Upper lobe of left lung (tissue), 6 donors: ENCODE measurements around the gene PDIA4. TPM values are rescaled to one million over a fixed set of nuclear protein-coding genes. Genes with fewer than 3 reads are reported as not detected.

Experiments used
- ATAC-seq, 2 donors: fragments of 200-7000 bp; cut with Tn5 transposase; one replicate each; pipeline ENCODE4 v1.9.1; 2022; ENCODE audit warnings: mild to moderate bottlenecking in 2 of 2, moderate library complexity in 2 of 2; ENCODE audit not compliant: low FRiP score in 2 of 2
- DNase-seq, 2 donors: peaks; one replicate each; pipeline ENCODE4 v3.0.0-alpha.2; 2019 to 2020
- H3K27ac ChIP-seq, 4 donors: fragments of 200-600 bp; sonication (generic); one replicate each; pipeline ENCODE4 v1.5.1; 2016 to 2019
- H3K27me3 ChIP-seq, 4 donors: fragments of 200-600 bp; sonication (generic); one replicate each; pipeline ENCODE4 v1.5.1; 2017 to 2019
- H3K36me3 ChIP-seq, 4 donors: fragments of 200-600 bp; sonication (generic); one replicate each; pipeline ENCODE4 v1.5.1; 2016 to 2019
- H3K4me1 ChIP-seq, 4 donors: fragments of 200-600 bp; sonication (generic); one replicate each; pipeline ENCODE4 v1.5.1; 2018 to 2019
- H3K4me3 ChIP-seq, 4 donors: fragments of 200-600 bp; sonication (generic); one replicate each; pipeline ENCODE4 v1.5.1; 2017 to 2019; ENCODE audit warnings: mild to moderate bottlenecking in 2 of 4, moderate library complexity in 1 of 4
- H3K9me3 ChIP-seq, 4 donors: fragments of 200-600 bp; sonication (generic); one replicate each; pipeline ENCODE4 v1.5.1; 2018 to 2019
- CTCF ChIP-seq, 6 experiments: fragments of 450-650 bp in 4 of 6; fragments of 200-600 bp in 2 of 6; sonication (generic) in 2 of 6; IDR thresholded peaks; one replicate each; pipeline ENCODE4 v1.5.1; 2016 to 2019; ENCODE audit warnings: antibody characterized with exemption in 6 of 6
- EP300 ChIP-seq, 4 donors: sonication (generic); formaldehyde crosslinking; IDR thresholded peaks; one replicate each; pipeline ENCODE4 v1.5.1; 2017; ENCODE audit warnings: antibody characterized with exemption in 4 of 4, control low read depth in 2 of 4
- POLR2A ChIP-seq, 4 donors: fragments of 450-650 bp; IDR thresholded peaks; one replicate each; pipeline ENCODE4 v1.5.1; 2016 to 2017; ENCODE audit warnings: antibody characterized with exemption in 4 of 4, mild to moderate bottlenecking in 2 of 4
- POLR2AphosphoS5 ChIP-seq, 2 donors: sonication (generic); formaldehyde crosslinking; IDR thresholded peaks; one replicate each; pipeline ENCODE4 v1.5.1; 2017; ENCODE audit warnings: antibody characterized with exemption in 2 of 2
- WGBS, 2 donors: methylation state at CpG; one replicate each; pipeline ENCODE4 v1.1.5; 2017 to 2018; 5-methylcytosine and 5-hydroxymethylcytosine counted together
- total RNA-seq, 6 donors: library from RNA; depleted of rRNA in 4 of 6; stranded (reverse); fragments of >200 nt in 4 of 6; gene quantifications; one replicate each; pipeline versions ENCODE4 v1.1.0 to v1.2.1, GENCODE V29; 2016 to 2021
- donor health status: DM: no; HTN: no; CAD: no; lungs with moderate emphysema.
- donor health status: DM: no; HTN: yes; CAD: no; lungs with severe emphysema.

The PDIA4 gene, protein sequence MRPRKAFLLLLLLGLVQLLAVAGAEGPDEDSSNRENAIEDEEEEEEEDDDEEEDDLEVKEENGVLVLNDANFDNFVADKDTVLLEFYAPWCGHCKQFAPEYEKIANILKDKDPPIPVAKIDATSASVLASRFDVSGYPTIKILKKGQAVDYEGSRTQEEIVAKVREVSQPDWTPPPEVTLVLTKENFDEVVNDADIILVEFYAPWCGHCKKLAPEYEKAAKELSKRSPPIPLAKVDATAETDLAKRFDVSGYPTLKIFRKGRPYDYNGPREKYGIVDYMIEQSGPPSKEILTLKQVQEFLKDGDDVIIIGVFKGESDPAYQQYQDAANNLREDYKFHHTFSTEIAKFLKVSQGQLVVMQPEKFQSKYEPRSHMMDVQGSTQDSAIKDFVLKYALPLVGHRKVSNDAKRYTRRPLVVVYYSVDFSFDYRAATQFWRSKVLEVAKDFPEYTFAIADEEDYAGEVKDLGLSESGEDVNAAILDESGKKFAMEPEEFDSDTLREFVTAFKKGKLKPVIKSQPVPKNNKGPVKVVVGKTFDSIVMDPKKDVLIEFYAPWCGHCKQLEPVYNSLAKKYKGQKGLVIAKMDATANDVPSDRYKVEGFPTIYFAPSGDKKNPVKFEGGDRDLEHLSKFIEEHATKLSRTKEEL
- total RNA-seq = 100 to 1,000 TPM in 1 of 6 donors, 10 to 100 TPM in 5; 25.1 to 160 (median 77.8) TPM

- Histone ChIP-seq H3K4me1 (peaks cover 14 to 34% (median 15%) of the 10 kb centered on the region in 4 donors), H3K4me3 (peak within 1 kb of the TSS; percentile 74 to 98 (median 91)), H3K27me3 (no peaks in the 10 kb centered on the region), H3K36me3 (no peaks in the 10 kb centered on the region), H3K27ac (peak within 1 kb of the TSS; percentile 87 to 92 (median 90)), H3K9me3 (no peaks in the 10 kb centered on the region)
- ATAC-seq (peak; percentile 98 to 100), DNase-seq (peak; percentile 99 to 100)
- WGBS, 2 donors = 0 to 1% methylated on average over 7 to 40 of the region's 87 CpGs
- TF ChIP-seq EP300 (IDR thresholded peaks at IDR 0.05) (no peak), POLR2A (IDR thresholded peaks at IDR 0.05) (peak in 3 of 4 donors; percentile 74 to 89 (median 78)), POLR2AphosphoS5 (IDR thresholded peaks at IDR 0.05) (peak; percentile 72 to 82), CTCF (IDR thresholded peaks at IDR 0.05) (peak; percentile 16 to 74 (median 50))
Observed at GRCh38 chr7:149028346-149029109, at the start of gene PDIA4. PDIA4 (minus strand) TSS chr7:149028505; CDS start chr7:149028408, 97 bp downstream.

- no peak for ATAC-seq
- Histone ChIP-seq H3K4me3 (no peak overlapping the region), H3K9me3 (no peaks in the 10 kb centered on the region), H3K36me3 (peaks cover 0 to 23% (median 3%) of the 10 kb centered on the region in 4 donors), H3K27me3 (no peaks in the 10 kb centered on the region), H3K4me1 (no peaks in the 10 kb centered on the region), H3K27ac (no peak overlapping the region)
- DNase-seq = no peak
- WGBS, 2 donors = 79 to 85% methylated on average over 9 of the region's 9 CpGs
- TF ChIP-seq EP300 (IDR thresholded peaks at IDR 0.05) (no peak), CTCF (IDR thresholded peaks at IDR 0.05) (no peak), POLR2AphosphoS5 (IDR thresholded peaks at IDR 0.05) (no peak), POLR2A (IDR thresholded peaks at IDR 0.05) (no peak)
Observed at GRCh38 chr7:149077594-149077993, 49.3 kb upstream of the PDIA4 start.

GRCh38 chr7:149075286-149075685, 47.0 kb upstream of the PDIA4 start:
- H3K9me3 ChIP-seq = no peaks in the 10 kb centered on the region
- ATAC-seq = no peak
- H3K27me3 ChIP-seq = no peaks in the 10 kb centered on the region
- no peak for DNase-seq
- H3K36me3 ChIP-seq = peaks cover 8 to 45% (median 25%) of the 10 kb centered on the region in 4 donors
- H3K27ac ChIP-seq = no peak overlapping the region
- WGBS, 2 donors = 96 to 100% methylated on average over 2 of the region's 2 CpGs
- TF ChIP-seq POLR2A (IDR thresholded peaks at IDR 0.05) (no peak), EP300 (IDR thresholded peaks at IDR 0.05) (no peak), CTCF (IDR thresholded peaks at IDR 0.05) (no peak), POLR2AphosphoS5 (IDR thresholded peaks at IDR 0.05) (no peak)
- H3K4me3 ChIP-seq = no peak overlapping the region
- no peaks in the 10 kb centered on the region for H3K4me1 ChIP-seq

DNA sequence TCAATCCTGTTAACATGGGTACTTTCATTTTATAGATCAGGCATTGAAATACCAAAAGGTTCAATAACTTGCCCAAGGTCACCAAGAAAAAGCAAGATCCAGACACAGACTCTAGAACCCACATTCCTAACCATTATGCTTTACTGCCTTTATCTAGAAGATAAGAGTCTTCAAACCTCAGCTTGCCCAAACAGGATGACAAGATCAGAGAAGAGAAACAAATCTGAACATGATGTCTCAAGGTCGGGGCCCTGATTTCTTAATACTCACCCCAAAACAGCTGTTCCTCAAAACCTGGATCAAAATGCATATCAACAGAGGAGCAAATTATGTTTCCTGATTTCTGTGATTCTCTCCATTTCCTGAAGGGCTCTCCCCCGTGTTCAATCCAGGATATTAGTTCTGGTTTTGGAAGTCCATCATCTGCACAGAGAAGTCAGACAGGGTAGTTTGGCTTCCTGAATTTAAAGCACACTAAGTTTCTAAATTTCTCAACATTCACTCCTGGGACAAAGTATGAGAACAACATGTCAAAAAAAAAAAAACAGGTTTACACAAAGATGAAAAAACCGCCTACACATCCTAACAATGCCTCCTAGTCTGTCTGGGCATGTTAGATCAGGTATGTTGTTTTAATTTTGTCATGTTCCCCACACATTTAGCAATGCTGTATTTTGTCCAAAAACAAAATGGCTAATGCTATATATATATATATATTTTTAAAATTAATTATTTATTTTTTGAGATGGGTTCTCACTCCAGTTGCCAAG, 46.0 kb upstream of the PDIA4 start:
- H3K9me3 ChIP-seq = no peaks in the 10 kb centered on the region
- TF ChIP-seq POLR2A (IDR thresholded peaks at IDR 0.05) (no peak), EP300 (IDR thresholded peaks at IDR 0.05) (no peak), POLR2AphosphoS5 (IDR thresholded peaks at IDR 0.05) (no peak), CTCF (IDR thresholded peaks at IDR 0.05) (no peak)
- no peak overlapping the region for H3K4me3 ChIP-seq
- H3K4me1 ChIP-seq = no peaks in the 10 kb centered on the region
- no peak overlapping the region for H3K27ac ChIP-seq
- peaks cover 8 to 43% (median 28%) of the 10 kb centered on the region in 4 donors for H3K36me3 ChIP-seq
- H3K27me3 ChIP-seq = no peaks in the 10 kb centered on the region
- ATAC-seq = no peak
- DNase-seq = no peak
- WGBS, 2 donors = 73 to 83% methylated on average over 3 of the region's 3 CpGs
